ENCODE measurements around the gene MMP8.

MMP8 gene

DNA sequence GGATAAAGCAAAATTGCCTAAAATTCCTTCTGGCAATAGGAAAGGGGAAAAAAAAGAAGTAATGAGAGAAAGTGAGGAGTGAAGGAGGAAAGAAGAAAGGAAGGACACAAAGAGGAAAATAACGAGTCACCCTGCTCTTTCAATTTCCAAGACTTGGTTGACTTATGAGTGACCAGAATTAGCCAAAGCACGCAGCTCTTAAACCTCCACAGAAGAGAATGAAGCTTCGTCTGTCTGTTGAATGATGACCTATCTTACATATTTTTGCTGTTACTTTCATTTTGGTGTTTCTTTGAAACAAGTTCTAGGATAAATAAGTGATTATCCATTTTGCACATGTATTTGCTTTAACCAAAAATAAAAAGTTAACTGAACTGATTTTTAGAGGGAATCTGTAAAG, 19.9 kb downstream of the MMP8 start:
- TF ChIP-seq TEAD4 (IDR thresholded peaks at IDR 0.05) (no peak), EP300 (IDR thresholded peaks at IDR 0.05; ENCODE audit: borderline replicate concordance) (no peak), TAF1 (IDR thresholded peaks at IDR 0.05; ENCODE audit: low read depth) (no peak), NFIC (IDR thresholded peaks at IDR 0.05) (no peak), RAD21 (IDR thresholded peaks at IDR 0.05; ENCODE audit: low read depth) (no peak)
- TF ChIP-seq, protein P1, sequence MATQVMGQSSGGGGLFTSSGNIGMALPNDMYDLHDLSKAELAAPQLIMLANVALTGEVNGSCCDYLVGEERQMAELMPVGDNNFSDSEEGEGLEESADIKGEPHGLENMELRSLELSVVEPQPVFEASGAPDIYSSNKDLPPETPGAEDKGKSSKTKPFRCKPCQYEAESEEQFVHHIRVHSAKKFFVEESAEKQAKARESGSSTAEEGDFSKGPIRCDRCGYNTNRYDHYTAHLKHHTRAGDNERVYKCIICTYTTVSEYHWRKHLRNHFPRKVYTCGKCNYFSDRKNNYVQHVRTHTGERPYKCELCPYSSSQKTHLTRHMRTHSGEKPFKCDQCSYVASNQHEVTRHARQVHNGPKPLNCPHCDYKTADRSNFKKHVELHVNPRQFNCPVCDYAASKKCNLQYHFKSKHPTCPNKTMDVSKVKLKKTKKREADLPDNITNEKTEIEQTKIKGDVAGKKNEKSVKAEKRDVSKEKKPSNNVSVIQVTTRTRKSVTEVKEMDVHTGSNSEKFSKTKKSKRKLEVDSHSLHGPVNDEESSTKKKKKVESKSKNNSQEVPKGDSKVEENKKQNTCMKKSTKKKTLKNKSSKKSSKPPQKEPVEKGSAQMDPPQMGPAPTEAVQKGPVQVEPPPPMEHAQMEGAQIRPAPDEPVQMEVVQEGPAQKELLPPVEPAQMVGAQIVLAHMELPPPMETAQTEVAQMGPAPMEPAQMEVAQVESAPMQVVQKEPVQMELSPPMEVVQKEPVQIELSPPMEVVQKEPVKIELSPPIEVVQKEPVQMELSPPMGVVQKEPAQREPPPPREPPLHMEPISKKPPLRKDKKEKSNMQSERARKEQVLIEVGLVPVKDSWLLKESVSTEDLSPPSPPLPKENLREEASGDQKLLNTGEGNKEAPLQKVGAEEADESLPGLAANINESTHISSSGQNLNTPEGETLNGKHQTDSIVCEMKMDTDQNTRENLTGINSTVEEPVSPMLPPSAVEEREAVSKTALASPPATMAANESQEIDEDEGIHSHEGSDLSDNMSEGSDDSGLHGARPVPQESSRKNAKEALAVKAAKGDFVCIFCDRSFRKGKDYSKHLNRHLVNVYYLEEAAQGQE (IDR thresholded peaks at IDR 0.05; ENCODE audit: low read depth) = no peak

DNA sequence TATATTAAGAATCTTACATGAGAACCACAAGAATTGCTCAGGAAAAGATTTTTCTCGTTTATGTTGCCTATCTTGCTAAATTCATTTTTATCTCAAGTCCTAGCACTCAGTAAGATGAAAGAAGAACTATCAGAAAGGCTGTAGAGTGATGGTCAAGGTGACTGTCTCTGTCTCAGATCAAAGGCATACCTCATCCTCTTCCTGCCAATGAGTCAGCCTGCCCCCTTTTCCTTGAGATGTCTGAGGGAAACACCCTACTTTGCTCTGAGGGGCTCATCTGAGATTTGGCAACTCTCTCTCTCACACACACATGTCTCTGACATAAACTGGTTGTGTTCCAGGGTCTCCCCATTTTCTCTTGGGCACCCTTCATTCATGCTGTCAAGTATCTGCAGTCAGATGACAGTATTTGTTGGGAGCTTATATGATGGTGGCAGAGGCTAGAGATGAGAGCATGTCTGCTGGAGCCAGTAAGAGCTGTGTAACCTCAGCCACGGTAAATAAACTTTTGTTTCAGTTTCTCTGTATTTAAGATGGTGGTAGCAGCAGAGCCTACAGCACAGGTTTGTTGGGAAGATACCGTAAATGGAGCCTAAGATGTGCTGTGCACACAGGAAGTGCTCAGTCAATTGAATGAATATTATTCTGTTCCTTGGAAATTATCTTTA, 20.8 kb downstream of the MMP8 start:
- TF ChIP-seq EGR1 (IDR thresholded peaks at IDR 0.05) (no peak), CEBPB (IDR thresholded peaks at IDR 0.05) (no peak), RAD21 (IDR thresholded peaks at IDR 0.05; ENCODE audit: low read depth) (no peak), TAF1 (IDR thresholded peaks at IDR 0.05; ENCODE audit: low read depth) (no peak), YY1 (IDR thresholded peaks at IDR 0.05; ENCODE audit: low read depth) (no peak), TEAD4 (IDR thresholded peaks at IDR 0.05) (no peak), TCF12 (IDR thresholded peaks at IDR 0.05; ENCODE audit: low read depth) (no peak), NFIC (IDR thresholded peaks at IDR 0.05) (no peak), EP300 (IDR thresholded peaks at IDR 0.05; ENCODE audit: borderline replicate concordance) (no peak)
- TF ChIP-seq, protein P2, sequence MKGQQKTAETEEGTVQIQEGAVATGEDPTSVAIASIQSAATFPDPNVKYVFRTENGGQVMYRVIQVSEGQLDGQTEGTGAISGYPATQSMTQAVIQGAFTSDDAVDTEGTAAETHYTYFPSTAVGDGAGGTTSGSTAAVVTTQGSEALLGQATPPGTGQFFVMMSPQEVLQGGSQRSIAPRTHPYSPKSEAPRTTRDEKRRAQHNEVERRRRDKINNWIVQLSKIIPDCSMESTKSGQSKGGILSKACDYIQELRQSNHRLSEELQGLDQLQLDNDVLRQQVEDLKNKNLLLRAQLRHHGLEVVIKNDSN (IDR thresholded peaks at IDR 0.05) = no peak
- TF ChIP-seq, protein P3, sequence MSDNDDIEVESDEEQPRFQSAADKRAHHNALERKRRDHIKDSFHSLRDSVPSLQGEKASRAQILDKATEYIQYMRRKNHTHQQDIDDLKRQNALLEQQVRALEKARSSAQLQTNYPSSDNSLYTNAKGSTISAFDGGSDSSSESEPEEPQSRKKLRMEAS (IDR thresholded peaks at IDR 0.05) = no peak

DNA sequence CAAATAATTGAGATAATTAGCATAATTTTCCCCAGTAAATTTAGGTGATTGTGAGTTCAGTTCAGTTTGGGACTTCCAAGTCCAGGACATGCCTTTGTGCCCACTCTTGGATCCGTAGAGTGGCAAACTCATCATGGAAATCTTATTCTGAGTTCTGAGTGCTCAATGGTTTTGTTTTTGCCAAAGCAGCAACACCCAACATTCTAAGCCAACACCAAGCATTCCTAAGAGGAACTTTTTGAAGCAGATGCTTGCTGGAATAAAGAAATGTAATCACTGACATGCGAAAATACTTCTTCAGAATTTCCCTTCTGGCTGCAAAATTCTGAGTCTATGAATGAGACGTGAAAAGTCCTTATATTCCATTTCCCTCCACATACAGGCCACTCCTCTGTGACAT, 29.6 kb downstream of the MMP8 start:
- TF ChIP-seq, protein P3 (IDR thresholded peaks at IDR 0.05) = no peak
- TF ChIP-seq, protein P2 (IDR thresholded peaks at IDR 0.05) = no peak
- no peak for TF ChIP-seq TCF12 (IDR thresholded peaks at IDR 0.05; ENCODE audit: low read depth)

DNA sequence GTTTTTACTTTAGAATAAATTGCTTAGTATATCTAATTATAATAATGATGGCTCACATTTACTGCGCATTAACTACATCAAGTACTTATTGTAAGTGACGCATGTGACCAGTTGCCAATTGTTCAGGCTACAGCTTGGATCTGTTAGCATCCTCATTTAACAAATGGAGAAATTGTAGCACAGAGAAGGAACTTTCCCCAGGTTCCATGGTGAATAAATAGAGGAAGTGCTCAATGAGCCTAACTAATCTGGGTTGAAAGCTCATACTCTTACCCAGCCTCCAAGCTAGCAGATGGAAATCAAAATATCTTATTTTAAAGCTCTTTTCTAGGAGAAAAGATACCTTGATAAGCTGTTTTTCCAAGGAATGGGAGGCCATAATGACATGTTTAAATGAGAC, 39.0 kb downstream of the MMP8 start:
- TF ChIP-seq FOXM1 (IDR thresholded peaks at IDR 0.05; ENCODE audit: borderline replicate concordance, low read depth) = no peak

DNA sequence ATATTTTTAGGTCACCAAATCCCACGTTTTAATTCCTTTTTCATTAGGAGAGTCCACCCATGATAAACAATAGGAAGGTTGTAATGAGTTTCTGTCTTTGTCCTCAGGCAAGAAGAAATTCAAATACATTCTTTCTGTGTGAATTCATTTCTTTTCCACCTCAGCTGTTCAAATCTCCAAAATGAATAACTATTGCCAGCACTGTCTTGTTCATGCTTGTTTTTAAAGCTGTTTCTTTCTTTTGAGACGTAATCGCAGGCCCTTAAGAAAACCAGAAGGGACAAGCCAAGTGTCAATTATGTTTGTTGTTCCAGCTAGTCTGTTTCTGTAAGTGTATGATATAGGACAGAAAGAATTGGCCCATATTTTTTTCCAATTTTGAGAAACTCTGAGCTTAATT, 39.4 kb downstream of the MMP8 start:
- no peak for TF ChIP-seq RAD21 (IDR thresholded peaks at IDR 0.05; ENCODE audit: low read depth)
- no peak for TF ChIP-seq TAF1 (IDR thresholded peaks at IDR 0.05; ENCODE audit: low read depth)
- TF ChIP-seq, protein P2 (IDR thresholded peaks at IDR 0.05) = no peak
- no peak for TF ChIP-seq NFIC (IDR thresholded peaks at IDR 0.05)
- TF ChIP-seq ZBTB7A (IDR thresholded peaks at IDR 0.05; ENCODE audit: low read depth) = no peak
- TF ChIP-seq YY1 (IDR thresholded peaks at IDR 0.05; ENCODE audit: low read depth) = no peak
- TF ChIP-seq TEAD4 (IDR thresholded peaks at IDR 0.05) = no peak
- no peak for TF ChIP-seq CREB1 (IDR thresholded peaks at IDR 0.05; ENCODE audit: low read depth)
- TF ChIP-seq CEBPB (IDR thresholded peaks at IDR 0.05) = no peak
- TF ChIP-seq TCF12 (IDR thresholded peaks at IDR 0.05; ENCODE audit: low read depth) = no peak
- no peak for TF ChIP-seq EP300 (IDR thresholded peaks at IDR 0.05; ENCODE audit: borderline replicate concordance)
- TF ChIP-seq, protein P3 (IDR thresholded peaks at IDR 0.05) = no peak
- no peak for TF ChIP-seq FOXM1 (IDR thresholded peaks at IDR 0.05; ENCODE audit: borderline replicate concordance, low read depth)
- no peak for TF ChIP-seq EGR1 (IDR thresholded peaks at IDR 0.05)
- TF ChIP-seq, protein P1 (IDR thresholded peaks at IDR 0.05; ENCODE audit: low read depth) = no peak

DNA sequence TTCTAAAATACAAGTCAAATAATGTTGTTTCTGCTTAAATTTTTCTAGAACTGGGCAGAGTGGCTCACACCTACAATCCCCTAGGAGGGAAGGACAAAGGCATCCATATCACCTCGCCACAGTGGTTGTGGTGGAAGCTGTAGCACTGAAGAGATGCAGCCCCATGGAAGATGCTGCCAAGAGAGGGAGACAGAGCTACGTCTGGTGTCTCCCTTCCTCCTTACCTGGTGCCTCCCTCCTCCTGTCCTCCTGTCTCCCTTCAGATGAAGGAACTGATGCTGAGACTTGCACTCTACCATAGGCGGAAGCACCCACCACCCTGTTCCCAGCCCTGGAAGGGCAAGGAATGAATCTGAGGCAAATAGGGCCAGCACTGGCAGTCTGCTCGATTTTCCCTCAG, 41.5 kb downstream of the MMP8 start:
- no peak for TF ChIP-seq TAF1 (IDR thresholded peaks at IDR 0.05; ENCODE audit: low read depth)
- no peak for TF ChIP-seq CREB1 (IDR thresholded peaks at IDR 0.05; ENCODE audit: low read depth)
- no peak for TF ChIP-seq EGR1 (IDR thresholded peaks at IDR 0.05)
- TF ChIP-seq, protein P3 (IDR thresholded peaks at IDR 0.05) = no peak
- no peak for TF ChIP-seq TEAD4 (IDR thresholded peaks at IDR 0.05)
- TF ChIP-seq CEBPB (IDR thresholded peaks at IDR 0.05) = no peak
- no peak for TF ChIP-seq NFIC (IDR thresholded peaks at IDR 0.05)
- TF ChIP-seq, protein P2 (IDR thresholded peaks at IDR 0.05) = no peak
- TF ChIP-seq FOXM1 (IDR thresholded peaks at IDR 0.05; ENCODE audit: borderline replicate concordance, low read depth) = no peak
- no peak for TF ChIP-seq YY1 (IDR thresholded peaks at IDR 0.05; ENCODE audit: low read depth)
- no peak for TF ChIP-seq ZBTB7A (IDR thresholded peaks at IDR 0.05; ENCODE audit: low read depth)
- TF ChIP-seq RAD21 (IDR thresholded peaks at IDR 0.05; ENCODE audit: low read depth) = no peak
- TF ChIP-seq TCF12 (IDR thresholded peaks at IDR 0.05; ENCODE audit: low read depth) = no peak
- TF ChIP-seq EP300 (IDR thresholded peaks at IDR 0.05; ENCODE audit: borderline replicate concordance) = no peak
- TF ChIP-seq, protein P1 (IDR thresholded peaks at IDR 0.05; ENCODE audit: low read depth) = no peak
